Body of pancreas (tissue), 4 donors: ENCODE results near the gene ALDH8A1. TPM values are rescaled to one million over a fixed set of nuclear protein-coding genes. Genes with fewer than 3 reads are reported as not detected.

ENCODE experiments used
- ATAC-seq: fragments of 150-250 bp; one replicate; pipeline ENCODE4 v1.9.1; 2016
- DNase-seq, 4 donors: peaks; one replicate each; pipeline ENCODE4 v3.0.0-alpha.2; 2019
- H3K27ac ChIP-seq, 4 donors: fragments of 200-600 bp; sonication (generic); 1 replicate in 3 of 4; 2 replicates in 1 of 4; pipeline versions ENCODE4 v1.5.1 to v1.6.1; 2016 to 2019; ENCODE audit warnings: mild to moderate bottlenecking in 1 of 4, mixed read lengths in 1 of 4, moderate library complexity in 1 of 4
- H3K27me3 ChIP-seq, 2 donors: fragments of 200-600 bp; sonication (generic); one replicate each; pipeline ENCODE4 v1.6.0; 2016; ENCODE audit warnings: mild to moderate bottlenecking in 1 of 2
- H3K36me3 ChIP-seq, 2 donors: fragments of 200-600 bp; sonication (generic); replicated peaks in 1 of 2; 2 replicates each; pipeline ENCODE4 v1.5.1; 2016; ENCODE audit warnings: low read depth in 2 of 2; ENCODE audit not compliant: insufficient read depth in 1 of 2
- H3K4me1 ChIP-seq: fragments of 200-600 bp; sonication (generic); one replicate; pipeline ENCODE4 v1.6.0; 2016
- H3K4me3 ChIP-seq, 2 donors: fragments of 200-600 bp; sonication (generic); 1 replicate in 1 of 2; 2 replicates in 1 of 2; pipeline ENCODE4 v1.5.1; 2016 to 2019
- H3K9me3 ChIP-seq, 3 donors: fragments of 200-600 bp; sonication (generic); 1 replicate in 2 of 3; 2 replicates in 1 of 3; pipeline ENCODE4 v1.5.1; 2016
- CTCF ChIP-seq, 7 experiments: fragments of 450-650 bp in 4 of 7; fragments of 200-600 bp in 3 of 7; sonication (generic) in 3 of 7; IDR thresholded peaks; one replicate each; pipeline ENCODE4 v1.5.1; 2016 to 2019; ENCODE audit warnings: antibody characterized with exemption in 7 of 7
- POLR2A ChIP-seq, 3 donors: fragments of 450-650 bp; IDR thresholded peaks; one replicate each; pipeline ENCODE4 v1.6.1; 2016; ENCODE audit warnings: antibody characterized with exemption in 3 of 3, mild to moderate bottlenecking in 2 of 3
- WGBS, 2 donors: methylation state at CpG; one replicate each; pipeline ENCODE4 v1.1.5; 2017; 5-methylcytosine and 5-hydroxymethylcytosine counted together
- intact Hi-C: fragments of 100-400 bp; cut with DNase I; formaldehyde crosslinking; loops from one replicate; pipeline ENCODE4 v1.15.1; 2023
- total RNA-seq, 2 donors: library from RNA; depleted of rRNA; stranded (reverse); fragments of >200 nt; gene quantifications; one replicate each; pipeline ENCODE4 v1.1.0, GENCODE V29; 2016

ALDH8A1 gene
- total RNA-seq, 2 donors from 2014 or later = 0.26 to 0.66 TPM

GRCh38 chr6:134932535-134933470, 17.1 kb downstream of the ALDH8A1 start:
- intact Hi-C loops = no loop called here
- no peak overlapping the region for H3K4me3 ChIP-seq
- no peaks in the 10 kb centered on the region for H3K9me3 ChIP-seq
- H3K27ac ChIP-seq = no peak overlapping the region
- DNase-seq (no peak), ATAC-seq (no peak)
- WGBS, 2 donors = 84 to 86% methylated on average over 10 to 11 of the region's 11 CpGs
- H3K4me1 ChIP-seq = no peaks in the 10 kb centered on the region
- H3K27me3 ChIP-seq = no peaks in the 10 kb centered on the region
- TF ChIP-seq CTCF (IDR thresholded peaks at IDR 0.05) (no peak), POLR2A (IDR thresholded peaks at IDR 0.05) (no peak)
- H3K36me3 ChIP-seq = no peaks in the 10 kb centered on the region

GRCh38 chr6:134932098-134932497, 17.8 kb downstream of the ALDH8A1 start:
- 70 to 72% methylated on average over 5 of the region's 5 CpGs for WGBS, 2 donors
- Histone ChIP-seq H3K27ac (no peak overlapping the region), H3K36me3 (no peaks in the 10 kb centered on the region), H3K4me1 (no peaks in the 10 kb centered on the region), H3K9me3 (no peaks in the 10 kb centered on the region), H3K4me3 (no peak overlapping the region), H3K27me3 (no peaks in the 10 kb centered on the region)
- no peak for TF ChIP-seq CTCF (IDR thresholded peaks at IDR 0.05)
- no peak for TF ChIP-seq POLR2A (IDR thresholded peaks at IDR 0.05)
- intact Hi-C loops = no loop called here
- ATAC-seq (no peak), DNase-seq (no peak)

- Histone ChIP-seq H3K4me1 (no peaks in the 10 kb centered on the region), H3K9me3 (no peaks in the 10 kb centered on the region), H3K27ac (no peak overlapping the region), H3K4me3 (no peak overlapping the region), H3K36me3 (no peaks in the 10 kb centered on the region), H3K27me3 (no peaks in the 10 kb centered on the region)
- DNase-seq (no peak), ATAC-seq (no peak)
- TF ChIP-seq POLR2A (IDR thresholded peaks at IDR 0.05) = no peak
- no peak for TF ChIP-seq CTCF (IDR thresholded peaks at IDR 0.05)
- intact Hi-C loops = no loop called here
- 89% methylated on average over 6 of the region's 6 CpGs for WGBS, 2 donors
Observed at GRCh38 chr6:134930463-134930862, 19.4 kb downstream of the ALDH8A1 start.

- no peaks in the 10 kb centered on the region for H3K27me3 ChIP-seq
- WGBS, 2 donors = 76 to 77% methylated on average over 6 of the region's 6 CpGs
- no peaks in the 10 kb centered on the region for H3K36me3 ChIP-seq
- DNase-seq (no peak), ATAC-seq (no peak)
- TF ChIP-seq CTCF (IDR thresholded peaks at IDR 0.05) (no peak), POLR2A (IDR thresholded peaks at IDR 0.05) (no peak)
- no peaks in the 10 kb centered on the region for H3K9me3 ChIP-seq
- H3K4me1 ChIP-seq = no peaks in the 10 kb centered on the region
- no peak overlapping the region for H3K4me3 ChIP-seq
- intact Hi-C loops = no loop called here
- H3K27ac ChIP-seq = no peak overlapping the region
Observed at GRCh38 chr6:134928151-134928900, 21.6 kb downstream of the ALDH8A1 start.
